GM18867 (cell line): ENCODE measurements around the gene HHAT.

Source experiments
- ATAC-seq: cut with Tn5 transposase; IDR thresholded peaks from one replicate; pipeline ENCODE4 v1.9.1; 2021; ENCODE audit warnings: mild to moderate bottlenecking, moderate library complexity; ENCODE audit not compliant: unreplicated experiment

HHAT gene

GRCh38 chr1:210477328-210477924 is 148.7 kb downstream of the HHAT start:
- no peak for ATAC-seq

- no peak for ATAC-seq
These were observed 150.1 kb downstream of the HHAT start for GRCh38 chr1:210478820-210479219.

GRCh38 chr1:210482491-210482890 is 153.8 kb downstream of the HHAT start:
- ATAC-seq, result no peak

DNA sequence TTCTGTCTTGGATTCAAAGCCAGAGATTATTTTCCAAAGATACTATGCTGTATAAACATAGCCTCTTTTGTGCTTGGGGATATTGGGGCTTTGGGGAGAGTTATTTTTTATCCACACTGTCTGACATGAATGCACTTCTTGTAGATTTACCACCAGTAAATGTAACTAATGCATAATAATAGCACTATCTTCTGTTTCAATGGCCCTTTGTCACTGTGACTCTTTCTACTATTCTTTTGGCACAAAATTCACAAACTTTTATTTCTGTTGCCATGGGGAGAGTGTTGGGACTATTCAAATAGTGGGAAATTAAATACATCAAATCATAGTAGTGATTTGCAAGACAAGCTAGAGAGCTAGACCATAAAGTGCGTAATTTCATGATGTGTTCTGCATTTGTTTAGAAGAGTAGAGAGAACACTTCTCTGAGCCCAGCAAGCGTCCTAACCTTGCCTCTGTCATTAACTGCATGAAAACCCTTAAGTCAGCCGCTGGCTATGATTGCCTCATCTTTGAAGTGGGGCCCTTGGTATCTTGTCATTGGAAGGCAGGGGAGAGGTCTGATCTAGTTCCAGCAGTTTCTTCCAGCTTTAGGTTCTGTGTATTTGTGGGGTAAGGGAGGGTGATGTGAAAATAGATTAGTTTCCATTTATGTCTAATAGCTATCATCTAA is 154.4 kb downstream of the HHAT start:
- ATAC-seq, result no peak

- ATAC-seq, result no peak
These were observed 155.1 kb downstream of the HHAT start for GRCh38 chr1:210483821-210484220.

GRCh38 chr1:210487021-210487420 is 158.3 kb downstream of the HHAT start:
- no peak for ATAC-seq

DNA sequence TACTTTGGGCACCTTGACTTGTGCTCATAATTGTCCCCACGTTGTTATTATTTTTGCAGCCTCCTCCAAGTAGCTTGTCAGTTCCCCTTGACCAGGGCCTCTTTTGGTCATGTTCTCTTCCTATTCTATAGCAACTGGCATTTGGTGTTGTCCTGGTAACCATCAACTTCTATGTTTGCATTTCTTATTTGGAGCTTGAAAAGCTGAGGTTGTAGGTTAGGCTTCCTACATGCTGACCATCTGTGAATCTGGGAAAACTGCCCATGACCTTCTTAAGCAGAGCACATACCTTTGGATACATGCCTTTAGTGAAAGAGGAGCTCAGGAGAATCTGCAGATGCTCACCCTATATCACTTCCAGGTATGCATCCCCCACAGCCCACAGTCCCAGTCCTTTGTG is 160.8 kb downstream of the HHAT start:
- no peak for ATAC-seq

GRCh38 chr1:210490781-210491180 is 162.1 kb downstream of the HHAT start:
- ATAC-seq, result no peak

DNA sequence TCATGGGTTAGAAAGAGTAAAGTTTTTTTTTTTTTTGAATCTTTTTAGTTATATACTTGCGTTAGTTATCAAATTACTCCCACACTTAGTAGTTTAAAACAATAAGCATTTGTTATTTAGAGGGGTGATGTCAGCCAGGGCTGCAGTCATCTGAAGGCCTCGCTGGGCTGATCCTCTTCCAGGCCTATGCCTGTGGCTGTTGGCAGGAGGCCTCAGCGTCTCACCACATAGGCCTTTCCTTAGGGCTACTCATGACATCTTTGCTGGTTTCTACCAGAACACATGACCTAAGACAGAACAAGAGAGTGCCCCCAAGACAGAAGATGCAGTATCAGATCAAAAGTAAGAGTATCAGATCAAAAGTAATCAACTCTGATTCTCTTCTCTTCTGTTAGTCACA is 167.4 kb downstream of the HHAT start:
- ATAC-seq, result no peak

- ATAC-seq, result no peak
These were observed 171.3 kb downstream of the HHAT start for GRCh38 chr1:210499956-210500355.

DNA sequence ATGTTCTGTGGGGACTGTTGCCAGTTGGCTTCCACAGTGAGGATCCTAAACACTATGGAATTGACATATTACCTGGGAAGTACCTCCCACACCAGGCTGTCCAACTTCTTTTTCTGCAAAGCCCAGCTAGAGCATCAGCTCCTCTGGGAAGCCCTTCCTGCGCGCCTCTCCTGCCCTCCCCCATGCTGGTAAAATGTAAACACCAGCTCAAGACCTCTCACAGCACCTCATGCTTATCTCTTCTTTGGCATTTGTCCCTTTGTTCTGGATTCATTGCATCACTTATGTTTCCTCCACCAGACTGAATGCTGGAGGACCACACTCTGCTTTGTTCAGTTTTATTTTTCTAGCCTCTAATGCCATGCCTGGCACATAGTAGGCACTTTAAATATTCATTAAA is 172.1 kb downstream of the HHAT start:
- ATAC-seq, result no peak

GRCh38 chr1:210504286-210504685 is 175.6 kb downstream of the HHAT start:
- no peak for ATAC-seq

GRCh38 chr1:210505601-210506496 is 177.1 kb downstream of the HHAT start:
- no peak for ATAC-seq

DNA sequence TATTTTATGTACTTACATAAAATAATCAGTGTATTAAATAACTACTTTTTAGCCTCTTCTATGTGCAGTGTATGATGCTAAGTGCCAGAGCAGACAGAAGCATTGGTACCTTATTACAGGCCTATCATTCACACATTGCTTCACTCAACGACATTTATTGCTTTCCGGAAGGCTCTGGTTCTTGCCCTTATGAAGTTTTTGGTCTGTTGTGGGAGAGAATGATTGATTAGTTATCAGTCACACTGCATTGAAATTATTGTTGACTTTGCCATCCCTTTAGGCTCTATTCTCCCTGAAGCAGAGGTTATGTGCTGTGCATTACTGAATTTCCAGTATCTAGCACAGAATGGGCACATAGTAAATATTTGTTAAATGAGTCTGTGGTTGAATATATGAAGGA is 178.0 kb downstream of the HHAT start:
- no peak for ATAC-seq

DNA sequence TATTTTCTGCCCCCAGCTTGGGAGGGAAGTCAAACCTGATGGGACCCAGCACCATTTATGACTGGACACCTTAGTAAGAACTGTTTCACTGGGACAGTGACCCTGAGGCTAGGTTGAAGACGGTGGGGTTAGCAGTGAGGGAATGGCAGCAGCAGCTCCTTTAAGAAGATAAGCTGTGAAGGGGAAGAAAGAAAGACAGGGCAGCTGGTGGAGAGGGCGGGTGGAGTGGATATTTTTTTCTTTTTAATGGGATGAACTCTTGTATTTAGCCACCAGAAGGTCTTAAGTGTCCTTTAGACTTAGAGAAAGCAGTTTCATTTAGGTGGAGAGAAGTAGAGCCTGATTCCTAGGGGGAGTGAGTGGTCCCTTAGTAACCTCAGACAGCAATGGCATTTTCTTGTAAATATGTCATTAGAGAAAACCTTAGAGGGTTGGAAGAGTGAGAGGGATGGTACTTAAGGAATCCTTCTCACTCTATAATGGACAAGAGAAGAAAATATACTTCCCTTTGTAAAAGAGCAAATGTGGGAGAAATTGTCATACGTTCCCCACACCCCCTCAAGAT is 187.5 kb downstream of the HHAT start:
- ATAC-seq, result no peak

DNA sequence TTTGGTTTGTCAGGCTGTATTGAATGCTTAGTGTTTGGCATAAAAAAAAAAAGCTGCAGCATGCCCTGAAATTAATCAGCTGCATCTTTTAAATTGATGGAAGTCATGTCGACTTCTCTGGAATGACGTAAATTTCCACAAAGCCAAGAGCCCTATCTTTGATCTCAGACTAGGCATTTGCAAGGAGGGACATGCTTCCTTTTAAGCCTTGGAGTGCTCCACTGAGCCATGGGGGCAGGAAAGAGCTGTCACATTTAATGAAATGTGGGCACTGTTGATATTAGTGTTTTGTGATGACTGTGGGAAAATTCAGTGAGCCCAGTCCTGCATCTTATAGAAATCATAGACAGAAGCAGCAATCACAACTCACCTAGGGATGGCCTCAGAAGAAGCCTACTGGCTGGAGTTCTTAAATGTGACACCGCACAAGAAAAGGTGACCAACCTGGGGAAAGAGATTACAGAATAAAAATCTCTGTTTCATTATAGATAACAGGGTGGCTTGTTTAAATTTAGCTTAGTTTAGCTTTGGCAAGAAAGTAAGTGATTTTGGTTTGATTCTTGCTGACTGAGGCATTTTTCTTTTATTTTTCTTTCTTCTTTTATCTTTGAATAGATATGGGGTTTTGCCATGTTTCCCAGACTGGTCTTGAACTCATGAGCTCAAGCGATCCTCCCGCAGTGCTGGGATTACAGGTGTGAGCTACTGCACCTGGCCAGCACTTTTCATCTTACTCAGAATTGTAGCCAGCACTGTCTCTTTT is 188.2 kb downstream of the HHAT start:
- ATAC-seq, result no peak

- ATAC-seq, result no peak
These were observed 195.1 kb downstream of the HHAT start for GRCh38 chr1:210523830-210524229.

- ATAC-seq, result no peak
These were observed 197.2 kb downstream of the HHAT start for GRCh38 chr1:210525716-210526454.

GRCh38 chr1:210527091-210527490 is 198.4 kb downstream of the HHAT start:
- no peak for ATAC-seq
